DMS 273 (cell line): ENCODE measurements around the gene CCDC71L.
A peak's percentile ranks its signal among the peaks of the same experiment; 100 is the strongest.
"Not testable (repeated sequence)": the region's sequence is repeated elsewhere in the genome, so short reads cannot be mapped to it uniquely, and the experiment has no call there.

Experiments used
- DNase-seq: peaks from one replicate; lab custom pipeline; 2025; ENCODE audit not compliant: unreplicated experiment; lab: John Stamatoyannopoulos, UW

Gene CCDC71L

GRCh38 chr7:106660862-106661720, at the start of gene CCDC71L:
TSS of gene CCDC71L (minus strand) at chr7:106661158. CDS start at chr7:106660896, 262 bp downstream.
- peak; percentile 98 for DNase-seq

GRCh38 chr7:106709604-106710003, 48.6 kb upstream of the CCDC71L start:
- not testable (repeated sequence) for DNase-seq

- DNase-seq, result no peak
These were observed 43.3 kb upstream of the CCDC71L start for GRCh38 chr7:106704000-106704840.

DNA sequence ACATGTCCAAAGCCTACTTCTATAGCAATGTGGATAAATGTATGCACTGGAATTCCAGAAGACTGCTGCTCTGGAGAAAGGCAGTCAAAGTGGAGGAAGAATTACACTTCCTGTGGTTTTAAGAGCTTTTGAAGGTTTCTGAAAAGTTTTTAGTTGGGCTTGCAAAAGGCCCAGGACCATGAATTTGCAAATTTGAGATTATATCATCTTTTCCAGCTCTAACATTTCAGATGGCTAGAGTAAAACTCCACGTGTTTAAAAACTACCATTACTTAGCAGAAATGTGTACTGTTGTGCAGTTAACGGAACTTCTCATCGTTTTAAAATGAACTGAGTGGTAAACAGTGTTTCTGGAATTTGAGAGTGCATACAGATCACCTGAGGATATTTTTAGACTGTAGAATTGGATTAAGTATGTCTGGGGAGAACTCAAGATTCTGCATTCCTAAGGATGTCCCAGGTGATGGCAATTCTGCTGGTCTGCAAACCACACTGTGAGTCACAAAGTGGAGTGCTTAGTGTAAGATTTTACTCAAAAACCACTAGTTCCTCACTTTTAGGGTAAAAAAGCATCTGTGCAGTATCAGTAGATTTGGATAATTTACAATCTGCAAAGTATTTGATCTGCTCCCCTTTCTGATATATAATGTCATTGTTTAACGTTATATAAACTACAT, 32.9 kb upstream of the CCDC71L start:
- no peak for DNase-seq

DNA sequence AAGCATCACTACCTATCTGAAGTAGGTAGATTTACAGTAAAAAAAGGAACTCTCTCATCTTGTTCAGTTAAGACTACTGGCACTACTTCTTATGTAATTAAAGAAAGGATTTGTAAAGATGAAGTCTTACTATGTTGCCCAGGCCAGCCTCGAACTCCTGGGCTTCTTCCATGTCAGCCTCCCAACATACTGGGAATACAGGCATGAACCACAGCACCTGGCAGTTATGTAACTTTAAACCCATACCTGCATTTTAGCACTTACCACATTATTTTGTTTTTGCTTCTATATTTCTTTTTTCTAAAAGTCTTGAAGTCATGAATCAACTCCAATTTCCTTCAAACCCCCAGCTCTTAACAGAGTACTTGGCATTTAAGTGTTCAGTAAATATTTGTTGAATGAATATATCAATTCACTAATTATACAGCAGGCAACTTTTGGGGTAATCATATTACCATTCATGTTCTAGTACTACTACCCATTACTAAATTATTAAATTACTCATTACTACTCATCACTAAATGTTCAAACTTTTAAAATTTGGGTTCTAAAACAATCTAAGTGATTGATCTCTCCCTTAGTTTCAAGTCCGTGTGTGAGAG, 31.6 kb upstream of the CCDC71L start:
- no peak for DNase-seq

DNA sequence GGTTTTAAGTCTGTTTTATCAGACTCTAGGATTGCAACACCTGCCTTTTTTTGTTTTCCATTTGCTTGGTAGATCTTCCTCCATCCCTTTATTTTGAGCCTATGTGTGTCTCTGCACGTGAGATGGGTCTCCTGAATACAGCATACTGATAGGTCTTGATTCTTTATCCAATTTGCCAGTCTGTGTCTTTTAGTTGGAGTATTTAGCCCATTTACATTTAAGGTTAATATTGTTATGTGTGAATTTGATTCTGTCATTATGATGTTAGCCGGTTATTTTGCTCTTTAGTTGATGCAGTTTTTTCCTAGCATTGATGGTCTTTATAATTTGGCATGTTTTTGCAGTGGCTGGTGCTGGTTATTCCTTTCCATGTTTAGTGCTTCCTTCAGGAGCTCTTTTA, 27.2 kb upstream of the CCDC71L start:
- DNase-seq, result not testable (repeated sequence)

- no peak for DNase-seq
These were observed 23.0 kb upstream of the CCDC71L start for GRCh38 chr7:106683941-106684340.

- no peak for DNase-seq
These were observed 21.0 kb upstream of the CCDC71L start for GRCh38 chr7:106681815-106682495.

DNA sequence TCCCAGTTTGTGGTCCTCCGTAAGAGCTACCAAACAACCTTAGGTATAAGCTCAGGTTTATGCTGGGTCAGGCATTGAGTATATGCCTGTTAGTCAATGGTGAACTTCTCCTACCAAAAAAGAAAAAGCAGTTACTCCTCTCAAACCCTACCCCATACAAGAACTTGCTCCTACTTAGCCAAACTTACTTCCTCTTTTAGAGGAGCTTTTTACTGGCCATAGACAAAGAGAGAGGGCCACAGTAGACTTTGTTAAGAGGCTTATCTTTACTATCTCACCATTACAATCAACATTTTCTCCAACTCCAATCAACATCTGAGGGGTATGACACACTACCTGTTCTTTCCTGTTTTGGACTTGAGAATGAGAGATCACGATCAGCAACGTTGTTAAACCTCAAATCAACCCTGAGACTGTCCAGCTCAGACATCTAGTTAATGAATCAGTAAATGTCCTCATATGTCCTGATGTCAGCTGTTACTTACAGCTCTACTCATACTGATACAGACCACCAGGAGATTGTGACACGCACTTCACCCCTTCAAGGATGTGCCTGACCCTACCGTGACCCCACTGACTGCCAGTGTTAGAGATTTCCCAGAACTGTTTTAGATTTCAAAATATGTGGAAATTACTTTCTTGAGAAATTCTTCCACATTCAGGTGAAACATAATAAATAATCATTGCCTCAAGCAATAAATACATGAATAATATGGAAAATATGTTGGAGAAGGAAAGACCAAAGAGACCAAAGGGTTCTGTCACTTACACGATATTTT, 18.4 kb upstream of the CCDC71L start:
- no peak for DNase-seq

DNA sequence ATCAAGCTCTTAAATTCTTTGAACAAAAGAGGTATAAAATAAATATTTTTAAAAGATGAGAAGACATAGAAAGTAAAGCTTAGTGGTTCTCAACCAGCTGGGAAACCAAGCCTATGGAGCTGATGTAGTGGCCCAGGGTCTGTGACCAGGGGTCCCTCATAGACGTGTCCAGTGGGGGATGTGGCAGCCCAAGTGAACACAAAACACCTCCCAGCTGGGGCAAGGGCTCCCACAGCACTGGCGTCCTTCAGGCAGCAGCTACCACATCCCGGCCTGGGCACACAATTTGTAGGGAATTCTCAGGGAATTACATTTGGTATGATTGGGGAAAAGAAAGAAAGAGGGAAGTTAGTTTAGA, 17.8 kb upstream of the CCDC71L start:
- DNase-seq, result no peak

- DNase-seq, result not testable (repeated sequence)
These were observed 15.5 kb upstream of the CCDC71L start for GRCh38 chr7:106676506-106676905.

GRCh38 chr7:106673688-106674087, 12.7 kb upstream of the CCDC71L start:
- DNase-seq, result not testable (repeated sequence)

- DNase-seq, result not testable (repeated sequence)
These were observed 11.0 kb upstream of the CCDC71L start for GRCh38 chr7:106671930-106672329.

DNA sequence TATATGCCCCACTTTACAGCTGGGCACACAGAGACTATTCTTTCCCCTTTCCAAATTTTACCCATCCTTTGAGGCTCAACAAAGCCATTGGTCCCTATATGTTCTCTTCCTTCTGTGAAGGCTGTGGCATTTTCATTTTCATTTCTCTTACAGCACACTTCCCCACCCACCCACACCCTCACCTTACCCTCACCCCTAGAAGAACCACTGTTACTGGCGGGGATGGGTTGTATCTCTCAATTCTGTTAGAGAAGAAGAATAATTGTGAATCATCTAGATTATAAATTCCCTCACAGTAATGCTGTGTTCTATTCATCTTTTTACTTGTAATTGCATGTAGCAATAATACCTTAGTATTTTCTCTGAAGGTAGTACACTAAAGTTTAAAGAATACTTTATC, 10.2 kb upstream of the CCDC71L start:
- no peak for DNase-seq

- no peak for DNase-seq
These were observed 8.0 kb upstream of the CCDC71L start for GRCh38 chr7:106668861-106669524.

- no peak for DNase-seq
These were observed 5.4 kb upstream of the CCDC71L start for GRCh38 chr7:106666353-106666752.

DNA sequence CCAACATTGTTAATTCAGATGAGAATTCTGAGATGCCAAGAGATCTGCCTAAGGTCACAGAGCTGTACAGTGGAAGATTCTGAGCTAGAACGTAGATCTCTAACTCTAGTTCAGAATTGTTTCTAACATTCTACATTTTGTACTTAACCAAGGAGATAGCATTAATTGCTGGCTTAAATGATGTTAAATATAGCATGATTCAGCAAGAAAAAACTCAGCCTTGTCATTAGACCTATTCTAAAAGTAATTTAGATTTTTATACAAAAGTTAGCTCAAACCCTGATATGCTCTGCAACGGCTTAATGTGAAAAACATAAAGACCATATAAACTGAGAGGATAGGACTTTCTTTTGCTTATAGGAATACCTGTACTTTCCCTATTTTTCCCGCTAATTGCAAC, 3.4 kb upstream of the CCDC71L start:
- DNase-seq, result no peak

DNA sequence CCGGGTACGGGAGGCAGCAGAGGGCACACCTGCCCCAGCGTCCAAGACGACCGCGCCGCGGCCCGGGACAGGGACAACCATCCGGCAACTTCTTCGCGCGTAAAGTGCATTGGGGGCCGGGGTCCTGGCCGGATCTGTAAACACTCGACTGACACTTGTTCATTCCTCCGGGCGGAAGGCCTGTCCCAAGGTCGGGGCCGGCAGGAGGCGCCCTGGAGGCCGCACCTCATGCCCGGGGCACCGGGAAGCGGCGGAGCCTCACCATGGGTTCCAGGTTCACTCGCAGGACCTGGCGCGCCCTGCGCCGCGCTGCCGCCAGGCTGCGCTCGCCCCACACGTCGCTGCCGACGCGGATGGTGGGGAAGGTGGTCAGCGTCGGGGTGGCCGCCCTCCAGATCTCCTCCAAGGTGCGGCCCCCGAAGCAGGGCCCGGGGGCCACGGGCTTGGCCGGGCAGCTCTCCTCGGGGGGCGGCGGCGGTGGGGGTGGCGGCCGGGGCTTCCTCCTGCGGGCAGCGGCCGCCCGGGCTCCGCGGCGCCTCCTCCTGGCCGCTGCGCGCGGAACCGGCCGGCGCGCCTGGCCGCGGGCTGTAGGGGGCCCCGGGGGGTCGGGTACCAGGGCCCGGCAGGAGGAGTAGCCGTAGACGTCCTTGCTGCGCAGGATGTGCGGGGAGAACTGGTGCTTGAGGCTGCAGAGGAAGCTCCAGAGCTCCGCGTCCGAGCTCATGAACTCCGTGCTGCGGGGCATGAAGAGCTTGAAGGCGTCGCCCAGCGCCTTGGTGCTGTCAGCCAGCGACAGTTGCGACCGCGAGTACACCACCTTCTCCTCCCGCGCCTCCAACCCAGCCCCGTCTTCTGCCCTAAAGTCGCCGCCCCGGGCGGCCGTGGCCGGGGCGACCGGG, 746 bp downstream of the CCDC71L start:
- DNase-seq, result peak; percentile 94
